ENCODE results near the gene RASGRF2.
A peak's percentile ranks its signal among the peaks of the same experiment; 100 is the strongest.
"Not testable (repeated sequence)": the region's sequence is repeated elsewhere in the genome, so short reads cannot be mapped to it uniquely, and the experiment has no call there.

The RASGRF2 gene

DNA sequence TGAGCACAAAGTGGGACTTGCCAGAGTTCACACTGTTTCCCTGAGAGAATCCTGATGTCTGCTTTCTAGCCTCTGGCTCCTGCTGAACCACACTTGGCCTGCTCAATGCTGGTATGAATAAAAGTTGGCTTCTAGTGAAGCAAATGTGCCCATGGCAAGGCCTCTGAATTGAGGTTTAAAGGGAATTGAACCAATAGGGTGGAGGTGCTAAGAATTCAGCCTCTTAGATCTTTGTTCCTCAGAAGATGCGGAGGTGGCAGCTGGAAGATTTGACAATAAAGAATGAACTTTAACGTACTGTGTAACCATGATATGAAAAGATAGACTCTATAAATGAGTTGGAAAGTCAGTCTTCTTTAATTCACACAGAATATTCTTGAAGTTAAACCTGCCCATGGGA is 57.2 kb downstream of the RASGRF2 start:
- no peak for DNase-seq (ENCODE audit: low read depth in 2 of 2)

DNA sequence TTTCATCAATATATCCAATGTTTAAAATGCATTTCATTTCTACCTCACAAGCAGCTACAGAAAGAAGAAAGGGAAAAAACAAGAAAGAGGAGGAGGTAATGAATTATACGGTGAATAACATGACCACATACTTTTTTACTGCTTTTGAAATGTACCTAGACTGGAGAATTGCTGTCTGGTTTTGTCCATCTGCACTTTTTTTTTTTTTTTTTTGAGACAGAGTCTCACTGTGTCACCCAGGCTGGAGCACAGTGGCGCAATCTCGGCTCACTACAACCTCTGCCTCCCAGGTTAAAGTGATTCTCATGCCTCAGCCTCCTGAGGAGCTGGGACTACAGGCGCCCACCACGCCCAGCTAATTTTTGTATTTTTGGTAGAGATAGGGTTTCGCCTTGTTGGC is 58.4 kb downstream of the RASGRF2 start:
- DNase-seq (ENCODE audit: low read depth in 2 of 2): peak in 1 of 2 donors; percentile 28
- H3K4me3 ChIP-seq (replicated peaks in 1 of 2; ENCODE audit: low read depth in 2 of 2, low read length in 2 of 2): not testable (repeated sequence)

More for the DNA sequence above, 57.2 kb downstream of the RASGRF2 start:
- TF ChIP-seq, protein P1, sequence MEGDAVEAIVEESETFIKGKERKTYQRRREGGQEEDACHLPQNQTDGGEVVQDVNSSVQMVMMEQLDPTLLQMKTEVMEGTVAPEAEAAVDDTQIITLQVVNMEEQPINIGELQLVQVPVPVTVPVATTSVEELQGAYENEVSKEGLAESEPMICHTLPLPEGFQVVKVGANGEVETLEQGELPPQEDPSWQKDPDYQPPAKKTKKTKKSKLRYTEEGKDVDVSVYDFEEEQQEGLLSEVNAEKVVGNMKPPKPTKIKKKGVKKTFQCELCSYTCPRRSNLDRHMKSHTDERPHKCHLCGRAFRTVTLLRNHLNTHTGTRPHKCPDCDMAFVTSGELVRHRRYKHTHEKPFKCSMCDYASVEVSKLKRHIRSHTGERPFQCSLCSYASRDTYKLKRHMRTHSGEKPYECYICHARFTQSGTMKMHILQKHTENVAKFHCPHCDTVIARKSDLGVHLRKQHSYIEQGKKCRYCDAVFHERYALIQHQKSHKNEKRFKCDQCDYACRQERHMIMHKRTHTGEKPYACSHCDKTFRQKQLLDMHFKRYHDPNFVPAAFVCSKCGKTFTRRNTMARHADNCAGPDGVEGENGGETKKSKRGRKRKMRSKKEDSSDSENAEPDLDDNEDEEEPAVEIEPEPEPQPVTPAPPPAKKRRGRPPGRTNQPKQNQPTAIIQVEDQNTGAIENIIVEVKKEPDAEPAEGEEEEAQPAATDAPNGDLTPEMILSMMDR (IDR thresholded peaks at IDR 0.05; ENCODE audit: low read depth, low read length): no peak
- H3K4me3 ChIP-seq (replicated peaks in 1 of 2; ENCODE audit: low read depth in 2 of 2, low read length in 2 of 2): no peak overlapping the region

DNA sequence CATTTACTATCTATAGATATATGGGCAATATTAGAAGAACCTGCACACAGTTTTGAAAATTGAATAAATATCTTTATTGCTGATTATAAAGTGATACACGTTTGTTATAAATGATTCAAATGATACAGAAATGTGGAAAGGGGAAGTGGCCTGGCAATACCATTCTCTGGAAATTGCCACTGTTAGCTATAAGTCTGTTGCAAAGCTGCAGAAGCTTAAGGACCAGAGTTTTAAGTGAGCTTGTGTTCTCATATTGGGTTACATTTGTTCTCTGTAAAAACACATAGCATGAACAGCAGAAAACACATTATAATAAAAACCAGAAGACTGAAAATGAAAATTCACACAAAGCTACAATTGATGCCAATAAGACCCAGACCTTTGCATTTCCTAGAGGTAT is 59.6 kb downstream of the RASGRF2 start:
- no peak for DNase-seq (ENCODE audit: low read depth in 2 of 2)
- no peak overlapping the region for H3K4me3 ChIP-seq (replicated peaks in 1 of 2; ENCODE audit: low read depth in 2 of 2, low read length in 2 of 2)
- TF ChIP-seq, protein P1 (IDR thresholded peaks at IDR 0.05; ENCODE audit: low read depth, low read length): no peak

DNA sequence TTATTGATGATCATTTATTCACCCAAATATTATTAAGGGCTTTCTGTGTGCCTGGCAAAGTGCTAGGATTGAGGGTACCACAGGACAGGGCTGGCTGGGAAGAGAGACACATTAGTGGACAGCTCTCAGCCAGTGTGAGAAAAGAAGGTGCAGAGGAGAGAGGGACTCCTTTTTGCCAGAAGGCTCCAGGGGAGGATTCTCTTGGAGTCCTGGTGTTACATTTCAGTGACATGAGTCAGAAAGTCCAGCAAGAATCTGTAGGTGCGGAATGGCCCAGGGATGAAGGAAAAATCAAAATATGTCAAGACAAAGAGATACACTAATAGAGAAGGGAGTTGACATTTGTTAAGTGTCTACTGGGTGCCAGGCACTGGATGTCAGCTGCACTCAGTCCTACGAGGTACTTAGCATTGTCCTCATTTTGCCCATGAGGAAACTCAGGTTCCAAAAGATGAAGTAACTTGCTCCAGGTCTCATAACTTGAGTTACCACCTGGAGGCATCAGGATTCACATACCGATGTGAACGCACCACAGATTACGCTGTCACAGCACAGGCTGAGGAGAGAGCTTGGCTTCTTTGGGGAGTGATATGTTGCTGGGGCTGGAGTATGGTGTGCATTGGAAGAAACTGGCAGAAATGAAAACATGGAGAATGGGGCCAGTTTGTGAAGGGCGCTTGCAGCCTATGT is 60.5 kb downstream of the RASGRF2 start:
- peak in 1 of 2 donors; percentile 12 for DNase-seq (ENCODE audit: low read depth in 2 of 2)
- no peak overlapping the region for H3K4me3 ChIP-seq (replicated peaks in 1 of 2; ENCODE audit: low read depth in 2 of 2, low read length in 2 of 2)
- TF ChIP-seq, protein P1 (IDR thresholded peaks at IDR 0.05; ENCODE audit: low read depth, low read length): no peak

DNA sequence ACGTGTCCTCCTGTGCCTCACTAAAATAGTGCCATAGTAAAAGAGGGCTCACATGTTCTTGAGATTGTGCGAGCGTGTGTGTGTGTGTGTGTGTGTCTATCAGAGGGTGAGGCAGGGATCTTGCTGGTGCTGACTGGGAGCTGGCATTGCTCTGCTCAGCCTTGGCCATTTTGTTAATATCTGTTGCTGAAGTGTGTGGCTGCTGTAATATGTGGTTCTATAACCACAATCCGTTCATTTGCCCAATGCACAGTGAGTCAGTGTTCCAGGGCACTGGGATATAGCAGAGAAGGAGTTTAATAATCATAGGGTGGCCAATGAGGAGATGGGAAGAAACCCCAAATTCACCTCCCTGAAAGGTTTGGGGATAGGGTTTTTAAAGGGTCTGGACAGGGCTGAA is 61.3 kb downstream of the RASGRF2 start:
- no peak for DNase-seq (ENCODE audit: low read depth in 2 of 2)
- TF ChIP-seq, protein P1 (IDR thresholded peaks at IDR 0.05; ENCODE audit: low read depth, low read length): no peak
- H3K4me3 ChIP-seq (replicated peaks in 1 of 2; ENCODE audit: low read depth in 2 of 2, low read length in 2 of 2): no peak overlapping the region

DNA sequence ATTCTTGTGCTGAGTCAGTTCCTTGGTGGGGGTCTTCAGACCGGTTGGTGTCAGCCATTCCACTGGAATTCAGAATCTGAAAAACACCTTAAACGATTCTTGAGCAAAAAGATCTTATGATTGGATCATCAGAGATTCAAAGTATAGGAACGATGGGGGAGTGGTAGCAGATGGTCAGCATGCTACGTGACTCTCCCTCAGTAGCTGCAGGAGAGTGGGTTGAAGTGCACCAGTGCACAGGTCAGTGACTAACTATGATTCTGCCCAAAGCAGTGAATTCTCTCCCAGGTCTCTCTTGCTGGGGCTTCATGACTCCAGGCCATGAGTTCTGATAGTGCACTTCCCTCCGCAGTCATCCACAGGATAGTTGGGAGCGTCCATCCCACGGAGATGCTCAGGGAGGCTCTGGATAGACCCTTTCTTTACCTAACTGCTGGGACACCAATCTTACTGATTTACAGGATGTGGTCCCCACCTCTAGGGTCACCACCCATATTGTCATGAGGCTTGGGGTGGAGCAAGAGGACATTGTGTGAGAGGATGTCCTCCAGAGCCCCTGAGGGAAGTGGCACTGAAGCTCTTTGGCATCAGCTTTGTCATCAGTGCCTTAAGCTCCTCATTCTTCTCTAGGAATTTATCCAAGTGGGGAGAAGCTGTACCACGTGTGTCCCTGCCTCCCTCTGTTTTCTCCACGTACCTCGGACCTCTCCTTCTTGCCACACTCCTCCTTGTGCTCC is 62.0 kb downstream of the RASGRF2 start:
- DNase-seq (ENCODE audit: low read depth in 2 of 2): no peak

DNA sequence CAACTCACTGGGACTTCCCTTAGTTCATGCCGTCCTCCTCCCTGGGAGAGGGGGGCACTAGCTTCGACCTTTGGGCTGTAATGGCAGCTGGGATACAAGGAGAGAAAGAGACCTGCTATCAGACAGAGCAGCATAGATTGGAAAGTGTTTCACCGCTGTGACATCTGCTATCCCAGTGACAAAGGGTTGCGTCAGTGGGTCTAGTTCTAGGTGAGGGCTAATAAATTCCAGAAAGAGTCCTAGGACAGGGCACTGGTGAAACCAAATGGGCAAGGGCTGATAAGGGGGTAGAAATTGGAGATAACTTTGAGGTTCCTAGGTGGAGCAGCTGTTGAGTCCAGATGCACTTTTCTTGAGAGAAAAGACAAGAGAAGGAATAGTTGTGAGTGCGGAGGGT is 62.5 kb downstream of the RASGRF2 start:
- no peak overlapping the region for H3K4me3 ChIP-seq (replicated peaks in 1 of 2; ENCODE audit: low read depth in 2 of 2, low read length in 2 of 2)
- TF ChIP-seq, protein P1 (IDR thresholded peaks at IDR 0.05; ENCODE audit: low read depth, low read length): no peak
- no peak for DNase-seq (ENCODE audit: low read depth in 2 of 2)

More for the DNA sequence above, 62.0 kb downstream of the RASGRF2 start:
- no peak overlapping the region for H3K4me3 ChIP-seq (replicated peaks in 1 of 2; ENCODE audit: low read depth in 2 of 2, low read length in 2 of 2)
- TF ChIP-seq, protein P1 (IDR thresholded peaks at IDR 0.05; ENCODE audit: low read depth, low read length): no peak

Data from cardiac fibroblast (primary cell).